GM19468 (cell line): ENCODE measurements around the gene ZNF548.

Experiments
- ATAC-seq: cut with Tn5 transposase; IDR thresholded peaks from one replicate; pipeline ENCODE4 v1.9.1; 2021; ENCODE audit warnings: mild to moderate bottlenecking, moderate library complexity, moderate number of reproducible peaks; ENCODE audit not compliant: unreplicated experiment; ENCODE audit errors: extremely low read depth

Gene ZNF548

GRCh38 chr19:57389194-57389729 is 392 bp upstream of the ZNF548 start:
- ATAC-seq, result no peak

GRCh38 chr19:57395710-57396109 is 6.1 kb downstream of the ZNF548 start:
- no peak for ATAC-seq

- no peak for ATAC-seq
Observed at GRCh38 chr19:57398868-57399267, 9.2 kb downstream of the ZNF548 start.

- no peak for ATAC-seq
Observed at GRCh38 chr19:57403737-57404563, 14.3 kb downstream of the ZNF548 start.

- no peak for ATAC-seq
Observed at GRCh38 chr19:57406516-57407123, 17.0 kb downstream of the ZNF548 start.

- ATAC-seq, result peak; percentile 98
Observed at GRCh38 chr19:57410877-57411671, 21.4 kb downstream of the ZNF548 start, which contains the start of gene ZNF17. TSS of gene ZNF17 (plus strand) at chr19:57411161. CDS start at chr19:57413616, 2,455 bp downstream.

GRCh38 chr19:57419439-57419838 is 29.8 kb downstream of the ZNF548 start:
- ATAC-seq, result no peak

GRCh38 chr19:57421037-57421436 is 31.4 kb downstream of the ZNF548 start:
- ATAC-seq, result no peak

GRCh38 chr19:57434386-57435061 is 44.9 kb downstream of the ZNF548 start:
- no peak for ATAC-seq

- ATAC-seq, result peak; percentile 87
Observed at GRCh38 chr19:57435062-57435978, 45.7 kb downstream of the ZNF548 start, which contains the start of gene ZNF749. TSS of gene ZNF749 (plus strand) at chr19:57435325. CDS start at chr19:57435579, 254 bp downstream.

GRCh38 chr19:57436417-57436816 is 46.8 kb downstream of the ZNF548 start:
- no peak for ATAC-seq

GRCh38 chr19:57437931-57438330 is 48.3 kb downstream of the ZNF548 start:
- no peak for ATAC-seq

GRCh38 chr19:57438925-57439324 is 49.3 kb downstream of the ZNF548 start:
- ATAC-seq, result no peak

- no peak for ATAC-seq
Observed at GRCh38 chr19:57441979-57442752, 52.5 kb downstream of the ZNF548 start.

GRCh38 chr19:57443121-57443696 is 53.6 kb downstream of the ZNF548 start:
- ATAC-seq, result no peak

GRCh38 chr19:57452307-57452706 is 62.7 kb downstream of the ZNF548 start:
- ATAC-seq, result no peak
